GM11168 (cell line): ENCODE data around the gene IRAK1.

ENCODE experiments used
- in situ Hi-C: fragments of 300-500 bp; cut with MboI; formaldehyde crosslinking; loops from one replicate; pipeline ENCODE4 v1.12.0; 2022; ENCODE audit warnings: low sequenced_read_pairs; ENCODE audit not compliant: unreplicated experiment

Gene IRAK1

GRCh38 chrX:154019633-154020528 lies at the start of gene IRAK1:
TSS of gene IRAK1 (minus strand) at chrX:154019902. CDS start at chrX:154019812, 90 bp downstream.
- in situ Hi-C loops: no loop called here

GRCh38 chrX:154068560-154068959 lies 48.9 kb upstream of the IRAK1 start:
- in situ Hi-C loops: no loop called here

- in situ Hi-C loops: no loop called here
Observed at GRCh38 chrX:154064637-154065435, 45.1 kb upstream of the IRAK1 start.

- in situ Hi-C loops: no loop called here
Observed at GRCh38 chrX:154063234-154063633, 43.5 kb upstream of the IRAK1 start.

GRCh38 chrX:154061801-154062200 lies 42.1 kb upstream of the IRAK1 start:
- in situ Hi-C loops: no loop called here

GRCh38 chrX:154059729-154060245 lies 40.1 kb upstream of the IRAK1 start:
- in situ Hi-C loops: no loop called here

- in situ Hi-C loops: no loop called here
Observed at GRCh38 chrX:154059231-154059630, 39.5 kb upstream of the IRAK1 start.

- in situ Hi-C loops: no loop called here
Observed at GRCh38 chrX:154058214-154058997, 38.7 kb upstream of the IRAK1 start.

- in situ Hi-C loops: no loop called here
Observed at GRCh38 chrX:154057791-154058190, 38.1 kb upstream of the IRAK1 start.

- in situ Hi-C loops: no loop called here
Observed at GRCh38 chrX:154056770-154057241, 37.1 kb upstream of the IRAK1 start.

- in situ Hi-C loops: no loop called here
Observed at GRCh38 chrX:154051201-154051810, 31.6 kb upstream of the IRAK1 start.

- in situ Hi-C loops: no loop called here
Observed at GRCh38 chrX:154050113-154050495, 30.4 kb upstream of the IRAK1 start.

GRCh38 chrX:154049209-154050112 lies 29.8 kb upstream of the IRAK1 start:
- in situ Hi-C loops: no loop called here

- in situ Hi-C loops: no loop called here
Observed at GRCh38 chrX:154048398-154048797, 28.7 kb upstream of the IRAK1 start.

GRCh38 chrX:154046940-154047610 lies 27.4 kb upstream of the IRAK1 start:
- in situ Hi-C loops: no loop called here

- in situ Hi-C loops: no loop called here
Observed at GRCh38 chrX:154046031-154046781, 26.5 kb upstream of the IRAK1 start.

GRCh38 chrX:154044091-154044490 lies 24.4 kb upstream of the IRAK1 start:
- in situ Hi-C loops: no loop called here
